K562 (cell line): Measurements from ENCODE around the gene MYO16. TPM values are rescaled to one million over a fixed set of nuclear protein-coding genes. Genes with fewer than 3 reads are reported as not detected.

Experiments used
- ATAC-seq: fragments of 200-7000 bp; cut with Tn5 transposase; 3 replicates; pipeline ENCODE4 v1.9.1; 2020; ENCODE audit warnings: moderate library complexity
- BruUV-seq: library from RNA; stranded (reverse); fragments of 400-500 nt; replicated peaks from 2 replicates; lab custom pipeline; 2021; lab: Mats Ljungman, UMichigan
- CTCF ChIA-PET: fragments of 300-600 bp; formaldehyde crosslinking; extraction: SDS; loops from one replicate; lab custom pipeline; 2021; ENCODE audit warnings: low intra/inter-chr PET ratio; lab: Yijun Ruan, JAX
- POLR2A ChIA-PET: fragments of 300-600, 350-650 bp; sonication (Branson Sonifier 250); formaldehyde crosslinking; extraction: SDS; loops from one replicate; lab custom pipeline; 2021; ENCODE audit warnings: antibody characterized with exemption, inconsistent platforms; lab: Yijun Ruan, JAX
- DNase-seq, 4 experiments: peaks; one replicate each; pipeline versions ENCODE4 v3.0.0 to v3.0.0-alpha.2; 2011 to 2018; ENCODE audit warnings: low spot score in 3 of 4, mixed read lengths in 3 of 4; ENCODE audit errors: extremely low read depth in 1 of 4
- FAIRE-seq: peaks from 2 replicates; lab custom pipeline; 2011; peaks lifted over from hg19 to GRCh38; lab: Jason Lieb, UNC
- H2AFZ ChIP-seq: 2 replicates; pipeline ENCODE4 v1.6.0; 2011; ENCODE audit warnings: low read depth, low read length, control low read depth, inconsistent platforms
- H3K27ac ChIP-seq: fragments of 200-600 bp; 3 replicates; pipeline ENCODE4 v1.8.0; 2011; ENCODE audit warnings: low read depth, mild to moderate bottlenecking, control low read depth, inconsistent platforms, low read length, moderate library complexity, mixed read lengths; ENCODE audit errors: extremely low read depth
- H3K27me3 ChIP-seq, 2 experiments: fragments of 300-600 bp in 1 of 2; 2 replicates in 1 of 2; 3 replicates in 1 of 2; pipeline versions ENCODE4 v1.6.0 to v1.8.0; 2011; ENCODE audit warnings: inconsistent platforms in 2 of 2, low read length in 2 of 2, mild to moderate bottlenecking in 1 of 2, mixed read lengths in 1 of 2, moderate library complexity in 1 of 2; ENCODE audit not compliant: control insufficient read depth in 2 of 2, insufficient read depth in 2 of 2
- H3K36me3 ChIP-seq: fragments of 300-600 bp; 3 replicates; pipeline ENCODE4 v1.8.0; 2011; ENCODE audit warnings: mild to moderate bottlenecking, low read length, inconsistent platforms; ENCODE audit not compliant: control insufficient read depth, insufficient read depth
- H3K4me1 ChIP-seq, 2 experiments: fragments of 200-600 bp in 1 of 2; replicated peaks in 1 of 2; 2 replicates in 1 of 2; 3 replicates in 1 of 2; pipeline versions ENCODE4 v1.5.1 to v1.8.0; 2011; ENCODE audit warnings: inconsistent platforms in 2 of 2, low read length in 2 of 2, mild to moderate bottlenecking in 1 of 2, mixed read lengths in 1 of 2, moderate library complexity in 1 of 2; ENCODE audit not compliant: control insufficient read depth in 2 of 2, insufficient read depth in 2 of 2
- H3K4me2 ChIP-seq: 2 replicates; pipeline ENCODE4 v1.6.1; 2011; ENCODE audit warnings: low read length, control low read depth, inconsistent platforms, mixed read lengths; ENCODE audit not compliant: insufficient read depth
- H3K4me3 ChIP-seq: fragments of 200-600 bp; sonication (generic), shearing (Covaris generic); 2 replicates; pipeline ENCODE4 v1.5.1; 2016; ENCODE audit warnings: control low read depth, inconsistent platforms
- H3K79me2 ChIP-seq: fragments of 200-600 bp; 3 replicates; pipeline ENCODE4 v1.8.0; 2011; ENCODE audit warnings: low read length, inconsistent platforms; ENCODE audit not compliant: control insufficient read depth, insufficient read depth
- H3K9ac ChIP-seq, 2 experiments: 2 replicates each; pipeline versions ENCODE4 v1.6.0 to v1.6.1; 2011; ENCODE audit warnings: low read depth in 2 of 2, low read length in 2 of 2, control low read depth in 1 of 2, inconsistent platforms in 1 of 2, mild to moderate bottlenecking in 1 of 2, mixed read lengths in 1 of 2; ENCODE audit not compliant: insufficient read depth in 1 of 2
- H3K9me1 ChIP-seq: one replicate; pipeline ENCODE4 v1.6.0; 2011; ENCODE audit warnings: inconsistent platforms, mild to moderate bottlenecking, low read length, moderate library complexity; ENCODE audit not compliant: control insufficient read depth, insufficient read depth
- H3K9me3 ChIP-seq: replicated peaks from 2 replicates; pipeline ENCODE4 v1.5.1; 2011; ENCODE audit warnings: low read depth, low read length, inconsistent platforms; ENCODE audit not compliant: control insufficient read depth, insufficient read depth
- H4K20me1 ChIP-seq: replicated peaks from 2 replicates; pipeline ENCODE4 v1.6.1; 2011; ENCODE audit warnings: low read length, inconsistent platforms, mixed read lengths; ENCODE audit not compliant: control insufficient read depth, insufficient read depth
- BRD4 ChIP-seq: fragments of 200-600 bp; sonication (generic); IDR thresholded peaks from 2 replicates; pipeline ENCODE4 v1.6.1; 2017; ENCODE audit warnings: inconsistent platforms
- BRD9 ChIP-seq: fragments of 450-650 bp; IDR thresholded peaks from 2 replicates; pipeline ENCODE4 v1.6.1; 2018; ENCODE audit warnings: low read depth; ENCODE audit not compliant: partially characterized antibody
- CBX5 ChIP-seq: IDR thresholded peaks from 2 replicates; pipeline ENCODE4 v1.6.1; 2014; ENCODE audit warnings: low read depth, borderline replicate concordance
- CGGBP1 ChIP-seq: fragments of 250-450 bp; sonication (Bioruptor Pico); IDR thresholded peaks from 2 replicates; pipeline ENCODE4 v1.9.0; 2021; ENCODE audit warnings: mild to moderate bottlenecking
- EP300 ChIP-seq: IDR thresholded peaks from 2 replicates; pipeline ENCODE4 v1.6.1; 2012; ENCODE audit warnings: low read length, improper control_type of control experiment
- KDM2B ChIP-seq: fragments of 250-450 bp; sonication (Bioruptor Pico); IDR thresholded peaks from 2 replicates; pipeline ENCODE4 v1.8.0; 2021; ENCODE audit warnings: mild to moderate bottlenecking, moderate library complexity
- MEF2A ChIP-seq: IDR thresholded peaks from 2 replicates; pipeline ENCODE4 v1.6.1; 2011; ENCODE audit warnings: low read depth, mild to moderate bottlenecking, low read length, moderate library complexity; ENCODE audit not compliant: control insufficient read depth
- MEIS2 ChIP-seq: fragments of 450-650 bp; IDR thresholded peaks from 2 replicates; pipeline ENCODE4 v1.6.1; 2014; ENCODE audit warnings: mild to moderate bottlenecking; ENCODE audit not compliant: partially characterized antibody
- MTA2 ChIP-seq: fragments of 450-650 bp; IDR thresholded peaks from 2 replicates; pipeline ENCODE4 v1.6.1; 2016; ENCODE audit warnings: low read depth
- NR2C2 ChIP-seq, 2 experiments: fragments of 200-800 bp in 1 of 2; sonication (Bioruptor generic) in 1 of 2; sonication (generic) in 1 of 2; formaldehyde crosslinking in 1 of 2; IDR thresholded peaks; 2 replicates each; pipeline versions ENCODE4 v1.6.1 to v1.8.0; 2016 to 2022; ENCODE audit warnings: mild to moderate bottlenecking in 1 of 2, missing compliant biosample characterization in 1 of 2, missing genetic modification characterization in 1 of 2, missing genetic modification reagents in 1 of 2
- POLR3G ChIP-seq: IDR thresholded peaks from 2 replicates; pipeline ENCODE4 v1.6.1; 2011; ENCODE audit not compliant: insufficient read length, insufficient replicate concordance; ENCODE audit errors: extremely low read depth
- RHOXF2B ChIP-seq: fragments of 250-450 bp; sonication (Bioruptor Pico); conservative IDR thresholded peaks from 2 replicates; pipeline ENCODE4 v1.5.1; 2021
- SNIP1 ChIP-seq: fragments of 450-650 bp; IDR thresholded peaks from 2 replicates; pipeline ENCODE4 v1.7.1; 2017; ENCODE audit warnings: low read depth, mild to moderate bottlenecking
- ZBED1 ChIP-seq: IDR thresholded peaks from 2 replicates; pipeline ENCODE4 v1.6.1; 2014
- ZKSCAN8 ChIP-seq: fragments of 200-800 bp; sonication (Bioruptor generic); IDR thresholded peaks from 2 replicates; pipeline ENCODE4 v1.6.1; 2016; ENCODE audit warnings: missing genetic modification characterization, missing compliant biosample characterization
- ZNF57 ChIP-seq: fragments of 450-650 bp; formaldehyde crosslinking; IDR thresholded peaks from 2 replicates; pipeline ENCODE4 v1.4.0; 2020; ENCODE audit warnings: mild to moderate bottlenecking, moderate library complexity
- WGBS: fragments of 100-300 bp; shearing (Covaris generic); methylation state at CpG from one replicate; pipeline ENCODE4 v1.1.6; 2016; ENCODE audit warnings: low coverage, mixed read lengths; ENCODE audit not compliant: insufficient coverage; ENCODE audit errors: missing lambda C conversion rate; 5-methylcytosine and 5-hydroxymethylcytosine counted together
- in situ Hi-C: fragments of 300-500 bp; cut with MboI; formaldehyde crosslinking; loops from 4 replicates; pipeline ENCODE4 v1.15.0; 2018; ENCODE audit warnings: inconsistent platforms, mixed read lengths
- intact Hi-C: fragments of 100-400 bp; cut with micrococcal nuclease; formaldehyde crosslinking; loops from 2 replicates; pipeline ENCODE4 v1.14.2; 2022
- polyA plus RNA-seq, 8 experiments: library from polyadenylated mRNA; depleted of rRNA in 4 of 8; stranded (reverse) in 5 of 8; unstranded in 3 of 8; fragments of >200 nt; fragmentation: Nextera tagmentation in 2 of 8; fragmentation: Illumina TruSeq in 1 of 8; extraction: Ambion mirVana in 2 of 8; extraction: Trizol in 1 of 8; gene quantifications; 2 replicates each; pipeline versions ENCODE4 v1.2.1 to v1.2.3, GENCODE V29; 2011 to 2014; ENCODE audit warnings: inconsistent platforms in 1 of 8, missing spikeins in 1 of 8
- total RNA-seq, 7 experiments: library from RNA; depleted of rRNA in 6 of 7; stranded (reverse); fragments of >200 nt in 6 of 7; fragmentation: Illumina TruSeq in 2 of 7; extraction: Trizol in 2 of 7; gene quantifications; 2 replicates each; pipeline versions ENCODE4 v1.2.1 to v1.2.3, GENCODE V29; 2011 to 2021; ENCODE audit warnings: low replicate concordance in 1 of 7

The MYO16 gene
- total and polyA plus RNA-seq, 9 of the 15 experiments (the other 6 are each of a cell fraction or from before 2014, with no cell fraction given) = 4.3 to 45.7 (median 12.1) TPM

GRCh38 chr13:109212650-109213049, 583.2 kb downstream of the MYO16 start:
- Histone ChIP-seq H3K27me3 (no peaks in the 10 kb centered on the region), H3K4me3 (no peak overlapping the region), H3K27ac (no peak overlapping the region), H3K36me3 (no peaks in the 10 kb centered on the region), H3K4me2 (no peak overlapping the region), H3K9ac (no peak overlapping the region), H3K9me3 (no peaks in the 10 kb centered on the region), H3K4me1 (no peaks in the 10 kb centered on the region; a peak in 2 of 5 replicates), H2AFZ (no peak overlapping the region), H3K79me2 (no peaks in the 10 kb centered on the region), H3K9me1 (no peaks in the 10 kb centered on the region), H4K20me1 (no peaks in the 10 kb centered on the region)
- WGBS = 42% methylated on average over 4 of the region's 4 CpGs
- CTCF ChIA-PET = no interaction called here
- TF ChIP-seq ZKSCAN8 (CRISPR knock-in tag) = no peak
- TF ChIP-seq BRD4 = no peak
- no peak for TF ChIP-seq MTA2
- no peak for TF ChIP-seq ZBED1
- TF ChIP-seq MEF2A = no peak
- TF ChIP-seq NR2C2 (CRISPR knock-in tag; IDR thresholded peaks at IDR 0.05) = no peak
- no peak for TF ChIP-seq NR2C2 (tag; IDR thresholded peaks at IDR 0.05)
- no peak for TF ChIP-seq SNIP1
- TF ChIP-seq CGGBP1 = no peak
- TF ChIP-seq POLR3G = no peak
- no peak for TF ChIP-seq RHOXF2B (CRISPR knock-in tag)
- no peak for TF ChIP-seq BRD9
- TF ChIP-seq MEIS2 = no peak
- no peak for TF ChIP-seq CBX5
- no peak for TF ChIP-seq ZNF57
- no peak for TF ChIP-seq EP300
- no peak for TF ChIP-seq KDM2B
- DNase-seq = no peak
- intact Hi-C loops (no loop called here), in situ Hi-C loops (no loop called here)
- no peak for ATAC-seq
- no TSS peak for BruUV-seq
- FAIRE-seq = no peak
- POLR2A ChIA-PET = no interaction called here
